Panc1 (cell line): ENCODE measurements around the gene DFFB. TPM values are rescaled to one million over a fixed set of nuclear protein-coding genes. Genes with fewer than 3 reads are reported as not detected.

Experiments
- ATAC-seq: fragments of 200-7000 bp; cut with Tn5 transposase; 2 replicates; pipeline ENCODE4 v1.9.1; 2020; ENCODE audit warnings: mild to moderate bottlenecking, moderate library complexity
- BruUV-seq: library from RNA; stranded (reverse); fragments of 400-500 nt; replicated peaks from 2 replicates; lab custom pipeline; 2021; lab: Mats Ljungman, UMichigan
- CTCF ChIA-PET: fragments of 300-600 bp; sonication (Branson Sonifier 250); formaldehyde crosslinking; loops from one replicate; lab custom pipeline; 2022; ENCODE audit warnings: antibody characterized with exemption; lab: Charles Lee
- POLR2A ChIA-PET: fragments of 300-600 bp; sonication (Branson Sonifier 250); formaldehyde crosslinking; loops from one replicate; lab custom pipeline; 2022; ENCODE audit warnings: antibody characterized with exemption; lab: Charles Lee
- DNase-seq: peaks from one replicate; pipeline ENCODE4 v3.0.0-alpha.2; 2010; ENCODE audit warnings: low read depth, low spot score
- H3K27ac ChIP-seq: 2 replicates; pipeline ENCODE4 v1.5.1; 2011; ENCODE audit warnings: mild to moderate bottlenecking, low read length, inconsistent platforms
- H3K27me3 ChIP-seq: fragments of 200-500 bp; sonication (Bioruptor generic); 2 replicates; pipeline ENCODE4 v1.6.0; 2014; ENCODE audit warnings: low read length, inconsistent platforms; ENCODE audit not compliant: control insufficient read depth, insufficient read depth
- H3K36me3 ChIP-seq: fragments of 200-500 bp; sonication (Bioruptor generic); 2 replicates; pipeline ENCODE4 v1.5.1; 2014; ENCODE audit warnings: inconsistent platforms, mild to moderate bottlenecking, low read length, moderate library complexity; ENCODE audit not compliant: control insufficient read depth, insufficient read depth
- H3K4me1 ChIP-seq: 2 replicates; pipeline ENCODE4 v1.5.1; 2011; ENCODE audit warnings: inconsistent platforms, mild to moderate bottlenecking, low read length, moderate library complexity; ENCODE audit not compliant: control insufficient read depth, insufficient read depth
- H3K4me3 ChIP-seq, 2 experiments: 2 replicates each; pipeline ENCODE4 v1.5.1; 2011 to 2012; ENCODE audit warnings: low read depth in 2 of 2, low read length in 2 of 2, mild to moderate bottlenecking in 2 of 2, inconsistent platforms in 1 of 2, moderate library complexity in 1 of 2
- H3K9me3 ChIP-seq: fragments of 200-500 bp; sonication (Bioruptor generic); 2 replicates; pipeline ENCODE4 v1.5.1; 2014; ENCODE audit warnings: low read depth, mild to moderate bottlenecking, inconsistent platforms, low read length, moderate library complexity; ENCODE audit not compliant: control insufficient read depth, insufficient read depth
- POLR2AphosphoS5 ChIP-seq: IDR thresholded peaks from 2 replicates; pipeline ENCODE4 v1.6.1; 2012; ENCODE audit warnings: mild to moderate bottlenecking, low read depth, low read length, moderate library complexity
- SIN3A ChIP-seq: IDR thresholded peaks from 2 replicates; pipeline ENCODE4 v1.6.1; 2012; ENCODE audit warnings: low read depth, mild to moderate bottlenecking, low read length, moderate library complexity, borderline replicate concordance; ENCODE audit not compliant: insufficient read depth
- TCF7L2 ChIP-seq: IDR thresholded peaks from 2 replicates; pipeline ENCODE4 v1.6.1; 2011; ENCODE audit warnings: mild to moderate bottlenecking, low read depth, low read length, inconsistent platforms
- in situ Hi-C: cut with HindIII; loops from 2 replicates; pipeline ENCODE4 v1.10.0; 2016; ENCODE audit warnings: low sequenced_read_pairs, low pct_unique_long_range_greater_than_20kb
- intact Hi-C: fragments of 100-400 bp; cut with micrococcal nuclease; formaldehyde crosslinking; loops from one replicate; pipeline ENCODE4 v1.10.0; 2022; ENCODE audit not compliant: unreplicated experiment
- total RNA-seq: library from RNA; stranded (reverse); gene quantifications from one replicate; pipeline ENCODE4 v1.2.1, GENCODE V29; 2021; ENCODE audit not compliant: unreplicated experiment
- TF ChIP-seq, protein P1 (sequence below), 2 experiments: IDR thresholded peaks; 2 replicates each; pipeline ENCODE4 v1.6.1; 2011 to 2012; ENCODE audit warnings: low read depth in 2 of 2, control low read depth in 1 of 2, low read length in 1 of 2, mild to moderate bottlenecking in 1 of 2, moderate library complexity in 1 of 2; ENCODE audit not compliant: insufficient read depth in 1 of 2
- TF ChIP-seq, protein P2 (sequence below): fragments of 450-650 bp; IDR thresholded peaks from 2 replicates; pipeline ENCODE4 v1.5.1; 2017; ENCODE audit warnings: mild to moderate bottlenecking

The DFFB gene
- total RNA-seq, 1 experiment from 2014 or later = 3.0 TPM

DNA sequence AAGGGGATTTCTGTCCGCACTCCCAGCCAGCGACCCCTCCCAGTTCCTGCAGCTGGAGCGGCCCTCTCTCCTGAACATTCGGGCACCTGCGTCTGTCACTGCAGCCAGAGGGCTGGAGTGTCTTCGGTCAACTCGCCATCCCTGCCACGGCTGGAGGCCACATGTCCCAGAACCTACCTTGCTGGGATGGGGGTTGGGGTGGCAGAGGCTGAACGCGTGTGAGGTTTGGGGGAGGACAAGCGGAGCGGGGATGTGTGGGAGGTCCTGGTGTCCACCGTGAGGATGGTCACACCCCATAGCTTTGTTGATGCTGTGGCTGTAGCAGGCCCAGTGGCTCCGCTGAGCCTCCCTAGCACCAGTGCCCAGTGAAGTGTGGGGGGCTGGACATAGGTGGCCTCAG, 57.6 kb downstream of the DFFB start:
- ChIA-PET CTCF (no interaction called here), POLR2A (no interaction called here)
- TF ChIP-seq, protein P1, sequence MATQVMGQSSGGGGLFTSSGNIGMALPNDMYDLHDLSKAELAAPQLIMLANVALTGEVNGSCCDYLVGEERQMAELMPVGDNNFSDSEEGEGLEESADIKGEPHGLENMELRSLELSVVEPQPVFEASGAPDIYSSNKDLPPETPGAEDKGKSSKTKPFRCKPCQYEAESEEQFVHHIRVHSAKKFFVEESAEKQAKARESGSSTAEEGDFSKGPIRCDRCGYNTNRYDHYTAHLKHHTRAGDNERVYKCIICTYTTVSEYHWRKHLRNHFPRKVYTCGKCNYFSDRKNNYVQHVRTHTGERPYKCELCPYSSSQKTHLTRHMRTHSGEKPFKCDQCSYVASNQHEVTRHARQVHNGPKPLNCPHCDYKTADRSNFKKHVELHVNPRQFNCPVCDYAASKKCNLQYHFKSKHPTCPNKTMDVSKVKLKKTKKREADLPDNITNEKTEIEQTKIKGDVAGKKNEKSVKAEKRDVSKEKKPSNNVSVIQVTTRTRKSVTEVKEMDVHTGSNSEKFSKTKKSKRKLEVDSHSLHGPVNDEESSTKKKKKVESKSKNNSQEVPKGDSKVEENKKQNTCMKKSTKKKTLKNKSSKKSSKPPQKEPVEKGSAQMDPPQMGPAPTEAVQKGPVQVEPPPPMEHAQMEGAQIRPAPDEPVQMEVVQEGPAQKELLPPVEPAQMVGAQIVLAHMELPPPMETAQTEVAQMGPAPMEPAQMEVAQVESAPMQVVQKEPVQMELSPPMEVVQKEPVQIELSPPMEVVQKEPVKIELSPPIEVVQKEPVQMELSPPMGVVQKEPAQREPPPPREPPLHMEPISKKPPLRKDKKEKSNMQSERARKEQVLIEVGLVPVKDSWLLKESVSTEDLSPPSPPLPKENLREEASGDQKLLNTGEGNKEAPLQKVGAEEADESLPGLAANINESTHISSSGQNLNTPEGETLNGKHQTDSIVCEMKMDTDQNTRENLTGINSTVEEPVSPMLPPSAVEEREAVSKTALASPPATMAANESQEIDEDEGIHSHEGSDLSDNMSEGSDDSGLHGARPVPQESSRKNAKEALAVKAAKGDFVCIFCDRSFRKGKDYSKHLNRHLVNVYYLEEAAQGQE (IDR thresholded peaks at IDR 0.05; ENCODE audit: insufficient read depth in 1 of 2, low read depth in 2 of 2, low read length in 1 of 2) = no peak
- TF ChIP-seq POLR2AphosphoS5 = no peak
- TF ChIP-seq, protein P2, sequence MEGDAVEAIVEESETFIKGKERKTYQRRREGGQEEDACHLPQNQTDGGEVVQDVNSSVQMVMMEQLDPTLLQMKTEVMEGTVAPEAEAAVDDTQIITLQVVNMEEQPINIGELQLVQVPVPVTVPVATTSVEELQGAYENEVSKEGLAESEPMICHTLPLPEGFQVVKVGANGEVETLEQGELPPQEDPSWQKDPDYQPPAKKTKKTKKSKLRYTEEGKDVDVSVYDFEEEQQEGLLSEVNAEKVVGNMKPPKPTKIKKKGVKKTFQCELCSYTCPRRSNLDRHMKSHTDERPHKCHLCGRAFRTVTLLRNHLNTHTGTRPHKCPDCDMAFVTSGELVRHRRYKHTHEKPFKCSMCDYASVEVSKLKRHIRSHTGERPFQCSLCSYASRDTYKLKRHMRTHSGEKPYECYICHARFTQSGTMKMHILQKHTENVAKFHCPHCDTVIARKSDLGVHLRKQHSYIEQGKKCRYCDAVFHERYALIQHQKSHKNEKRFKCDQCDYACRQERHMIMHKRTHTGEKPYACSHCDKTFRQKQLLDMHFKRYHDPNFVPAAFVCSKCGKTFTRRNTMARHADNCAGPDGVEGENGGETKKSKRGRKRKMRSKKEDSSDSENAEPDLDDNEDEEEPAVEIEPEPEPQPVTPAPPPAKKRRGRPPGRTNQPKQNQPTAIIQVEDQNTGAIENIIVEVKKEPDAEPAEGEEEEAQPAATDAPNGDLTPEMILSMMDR = no peak
- no peak for TF ChIP-seq TCF7L2
- no peak for TF ChIP-seq SIN3A
- in situ Hi-C loops = no loop called here
- ATAC-seq = no peak
- no peak for DNase-seq
- Histone ChIP-seq H3K4me3 (no peak overlapping the region), H3K27me3 (no peaks in the 10 kb centered on the region), H3K27ac (no peak overlapping the region), H3K9me3 (no peaks in the 10 kb centered on the region), H3K36me3 (no peaks in the 10 kb centered on the region), H3K4me1 (peaks cover 6% of the 10 kb centered on the region; the same call in 1 of the 2 replicates)
- intact Hi-C loops = loop anchor here (10.0 kb wide), 1 partner anchor 140 kb away; no protein-coding TSS in a partner anchor
- no TSS peak for BruUV-seq

- H3K27me3 ChIP-seq = no peaks in the 10 kb centered on the region
- POLR2A ChIA-PET = interaction anchor here (0.7 kb wide), 1 partner anchor 13 kb away, joined by 4 read pairs; no protein-coding TSS in a partner anchor
- intact Hi-C loops (loop anchor here (10.0 kb wide), 1 partner anchor 139 kb away; no protein-coding TSS in a partner anchor), in situ Hi-C loops (no loop called here)
- BruUV-seq = no TSS peak
- DNase-seq (no peak), ATAC-seq (no peak)
- no peaks in the 10 kb centered on the region for H3K9me3 ChIP-seq
- peaks cover 4% of the 10 kb centered on the region; the same call in 1 of the 2 replicates for H3K4me1 ChIP-seq
- TF ChIP-seq POLR2AphosphoS5 (no peak), TCF7L2 (no peak), SIN3A (no peak)
- TF ChIP-seq, protein P1 (IDR thresholded peaks at IDR 0.05; ENCODE audit: insufficient read depth in 1 of 2, low read depth in 2 of 2, low read length in 1 of 2) = no peak
- TF ChIP-seq, protein P2 = no peak
- CTCF ChIA-PET = no interaction called here
- H3K36me3 ChIP-seq = no peaks in the 10 kb centered on the region
- no peak overlapping the region for H3K27ac ChIP-seq
- H3K4me3 ChIP-seq = no peak overlapping the region
Measured at GRCh38 chr1:3915551-3916121, 58.4 kb downstream of the DFFB start.
